Measurements from ENCODE around the gene LPO. TPM values are rescaled to one million over a fixed set of nuclear protein-coding genes. Genes with fewer than 3 reads are reported as not detected.

LPO gene
- total and polyA plus RNA-seq, 3 experiments from 2014 or later: not detected

- POLR2A ChIA-PET: no interaction called here
- Histone ChIP-seq H3K27me3 (ENCODE audit: insufficient read depth, low read length, poor library complexity, severe bottlenecking) (peaks cover 13% of the 10 kb centered on the region), H3K4me1 (ENCODE audit: insufficient read depth, low read length) (no peaks in the 10 kb centered on the region), H3K4me3 (ENCODE audit: low read length) (no peak overlapping the region), H3K9me3 (ENCODE audit: low read length) (no peaks in the 10 kb centered on the region), H3K36me3 (ENCODE audit: insufficient read depth, low read length) (no peaks in the 10 kb centered on the region), H3K27ac (ENCODE audit: low read depth, low read length) (no peak overlapping the region)
- H3K4me1 Mint-ChIP-seq: no peaks in the 10 kb centered on the region
- H3K27ac Mint-ChIP-seq: no peak overlapping the region
- CTCF ChIA-PET: interaction anchor here (1.7 kb wide), 1 partner anchor 17 kb away, joined by 7 read pairs; no protein-coding TSS in a partner anchor
- DNase-seq: no peak
- H3K9me3 Mint-ChIP-seq: no peaks in the 10 kb centered on the region
- H3K36me3 Mint-ChIP-seq: peaks cover 0 to 3% (median 0%) of the 10 kb centered on the region in 3 donors
- peaks cover 37 to 58% of the 10 kb centered on the region in 2 donors for H3K27me3 Mint-ChIP-seq
- no peak overlapping the region for H3K4me3 Mint-ChIP-seq
These were observed 27.8 kb downstream of the LPO start for GRCh38 chr17:58265902-58266875.

- H3K4me1 Mint-ChIP-seq: no peaks in the 10 kb centered on the region
- Histone ChIP-seq H3K36me3 (ENCODE audit: insufficient read depth, low read length) (no peaks in the 10 kb centered on the region), H3K9me3 (ENCODE audit: low read length) (no peaks in the 10 kb centered on the region), H3K27me3 (ENCODE audit: insufficient read depth, low read length, poor library complexity, severe bottlenecking) (peaks cover 12% of the 10 kb centered on the region), H3K4me1 (ENCODE audit: insufficient read depth, low read length) (no peaks in the 10 kb centered on the region), H3K4me3 (ENCODE audit: low read length) (no peak overlapping the region), H3K27ac (ENCODE audit: low read depth, low read length) (no peak overlapping the region)
- CTCF ChIA-PET: no interaction called here
- POLR2A ChIA-PET: no interaction called here
- no peak overlapping the region for H3K4me3 Mint-ChIP-seq
- DNase-seq: no peak
- peaks cover 0 to 3% (median 0%) of the 10 kb centered on the region in 3 donors for H3K36me3 Mint-ChIP-seq
- H3K9me3 Mint-ChIP-seq: no peaks in the 10 kb centered on the region
- H3K27me3 Mint-ChIP-seq: peaks cover 30 to 46% of the 10 kb centered on the region in 2 donors
- peak overlapping the region in 1 of 8 donors; percentile 23 for H3K27ac Mint-ChIP-seq
These were observed 29.3 kb downstream of the LPO start for GRCh38 chr17:58267347-58268324.

- Mint-ChIP-seq H3K27me3 (peaks cover 26 to 45% of the 10 kb centered on the region in 2 donors), H3K36me3 (peaks cover 0 to 3% (median 0%) of the 10 kb centered on the region in 3 donors), H3K9me3 (no peaks in the 10 kb centered on the region), H3K27ac (peak overlapping the region in 1 of 8 donors; percentile 23), H3K4me3 (no peak overlapping the region), H3K4me1 (no peaks in the 10 kb centered on the region)
- Histone ChIP-seq H3K4me3 (ENCODE audit: low read length) (no peak overlapping the region), H3K36me3 (ENCODE audit: insufficient read depth, low read length) (no peaks in the 10 kb centered on the region), H3K27me3 (ENCODE audit: insufficient read depth, low read length, poor library complexity, severe bottlenecking) (peaks cover 10% of the 10 kb centered on the region), H3K9me3 (ENCODE audit: low read length) (no peaks in the 10 kb centered on the region), H3K4me1 (ENCODE audit: insufficient read depth, low read length) (no peaks in the 10 kb centered on the region), H3K27ac (ENCODE audit: low read depth, low read length) (no peak overlapping the region)
- POLR2A ChIA-PET: no interaction called here
- CTCF ChIA-PET: no interaction called here
- DNase-seq: no peak
These were observed 29.9 kb downstream of the LPO start for GRCh38 chr17:58268326-58268725.

GRCh38 chr17:58268774-58269556, 30.6 kb downstream of the LPO start:
- no peak overlapping the region for H3K27ac Mint-ChIP-seq
- peaks cover 22 to 45% of the 10 kb centered on the region in 2 donors for H3K27me3 Mint-ChIP-seq
- H3K4me1 ChIP-seq (ENCODE audit: insufficient read depth, low read length): no peaks in the 10 kb centered on the region
- H3K27me3 ChIP-seq (ENCODE audit: insufficient read depth, low read length, poor library complexity, severe bottlenecking): peaks cover 5% of the 10 kb centered on the region
- H3K4me3 ChIP-seq (ENCODE audit: low read length): no peak overlapping the region
- no peaks in the 10 kb centered on the region for H3K36me3 ChIP-seq (ENCODE audit: insufficient read depth, low read length)
- H3K4me1 Mint-ChIP-seq: no peaks in the 10 kb centered on the region
- H3K9me3 ChIP-seq (ENCODE audit: low read length): no peaks in the 10 kb centered on the region
- H3K9me3 Mint-ChIP-seq: no peaks in the 10 kb centered on the region
- POLR2A ChIA-PET: no interaction called here
- H3K27ac ChIP-seq (ENCODE audit: low read depth, low read length): no peak overlapping the region
- DNase-seq: no peak
- CTCF ChIA-PET: no interaction called here
- H3K4me3 Mint-ChIP-seq: no peak overlapping the region
- H3K36me3 Mint-ChIP-seq: peaks cover 0 to 3% (median 0%) of the 10 kb centered on the region in 3 donors

GRCh38 chr17:58269557-58270291, 31.3 kb downstream of the LPO start:
- ChIA-PET POLR2A (no interaction called here), CTCF (no interaction called here)
- peaks cover 2% of the 10 kb centered on the region for H3K27me3 ChIP-seq (ENCODE audit: insufficient read depth, low read length, poor library complexity, severe bottlenecking)

GRCh38 chr17:58270476-58271215, 32.3 kb downstream of the LPO start:
- ChIA-PET POLR2A (no interaction called here), CTCF (no interaction called here)
- Mint-ChIP-seq H3K27ac (no peak overlapping the region), H3K9me3 (no peaks in the 10 kb centered on the region), H3K4me3 (no peak overlapping the region), H3K4me1 (no peaks in the 10 kb centered on the region), H3K27me3 (peaks cover 14 to 31% of the 10 kb centered on the region in 2 donors), H3K36me3 (peaks cover 0 to 3% (median 0%) of the 10 kb centered on the region in 3 donors)
- H3K36me3 ChIP-seq (ENCODE audit: insufficient read depth, low read length): no peaks in the 10 kb centered on the region
- H3K27me3 ChIP-seq (ENCODE audit: insufficient read depth, low read length, poor library complexity, severe bottlenecking): no peaks in the 10 kb centered on the region
- no peak overlapping the region for H3K27ac ChIP-seq (ENCODE audit: low read depth, low read length)
- H3K4me3 ChIP-seq (ENCODE audit: low read length): no peak overlapping the region
- no peaks in the 10 kb centered on the region for H3K9me3 ChIP-seq (ENCODE audit: low read length)
- DNase-seq: no peak
- no peaks in the 10 kb centered on the region for H3K4me1 ChIP-seq (ENCODE audit: insufficient read depth, low read length)

More at GRCh38 chr17:58269557-58270291, 31.3 kb downstream of the LPO start:
- DNase-seq: no peak
- Mint-ChIP-seq H3K36me3 (peaks cover 0 to 3% (median 0%) of the 10 kb centered on the region in 3 donors), H3K27ac (no peak overlapping the region), H3K4me1 (no peaks in the 10 kb centered on the region), H3K4me3 (no peak overlapping the region), H3K9me3 (no peaks in the 10 kb centered on the region), H3K27me3 (peaks cover 17 to 37% of the 10 kb centered on the region in 2 donors)
- H3K27ac ChIP-seq (ENCODE audit: low read depth, low read length): no peak overlapping the region
- H3K36me3 ChIP-seq (ENCODE audit: insufficient read depth, low read length): no peaks in the 10 kb centered on the region
- H3K9me3 ChIP-seq (ENCODE audit: low read length): no peaks in the 10 kb centered on the region
- no peak overlapping the region for H3K4me3 ChIP-seq (ENCODE audit: low read length)
- no peaks in the 10 kb centered on the region for H3K4me1 ChIP-seq (ENCODE audit: insufficient read depth, low read length)

Measured in CD8-positive, alpha-beta memory T cell (primary cell).